Measurements from ENCODE around the gene LRP2BP. TPM values are rescaled to one million over a fixed set of nuclear protein-coding genes. Genes with fewer than 3 reads are reported as not detected.
A peak's percentile ranks its signal among the peaks of the same experiment; 100 is the strongest.
"Not testable (repeated sequence)": the region's sequence is repeated elsewhere in the genome, so short reads cannot be mapped to it uniquely, and the experiment has no call there.

The LRP2BP gene
- total RNA-seq, 1 donor from 2014 or later: 1.9 TPM

GRCh38 chr4:185395956-185396723 is 416 bp upstream of the LRP2BP start:
- DNase-seq: peak; percentile 94

- DNase-seq: no peak
These were observed 1.0 kb downstream of the LRP2BP start for GRCh38 chr4:185394568-185395237.

GRCh38 chr4:185392156-185392555 is 3.6 kb downstream of the LRP2BP start:
- DNase-seq: no peak

- DNase-seq: no peak
These were observed 4.8 kb downstream of the LRP2BP start for GRCh38 chr4:185390941-185391340.

GRCh38 chr4:185387957-185388356 is 7.8 kb downstream of the LRP2BP start:
- no peak for DNase-seq

- DNase-seq: peak; percentile 23
These were observed 10.8 kb downstream of the LRP2BP start for GRCh38 chr4:185384930-185385331.

GRCh38 chr4:185384061-185384460 is 11.7 kb downstream of the LRP2BP start:
- no peak for DNase-seq

GRCh38 chr4:185383451-185383850 is 12.3 kb downstream of the LRP2BP start:
- DNase-seq: no peak

GRCh38 chr4:185382754-185383153 is 13.0 kb downstream of the LRP2BP start:
- DNase-seq: no peak

GRCh38 chr4:185381288-185382196 is 14.2 kb downstream of the LRP2BP start:
- no peak for DNase-seq

GRCh38 chr4:185380320-185380719 is 15.4 kb downstream of the LRP2BP start:
- DNase-seq: no peak

GRCh38 chr4:185379326-185380295 is 16.1 kb downstream of the LRP2BP start:
- DNase-seq: no peak

GRCh38 chr4:185378264-185378663 is 17.5 kb downstream of the LRP2BP start:
- DNase-seq: no peak

GRCh38 chr4:185374573-185374972 is 21.2 kb downstream of the LRP2BP start:
- DNase-seq: no peak

- DNase-seq: no peak
These were observed 21.7 kb downstream of the LRP2BP start for GRCh38 chr4:185374027-185374426.

GRCh38 chr4:185371702-185372101 is 24.0 kb downstream of the LRP2BP start:
- DNase-seq: no peak

GRCh38 chr4:185370268-185370949 is 25.3 kb downstream of the LRP2BP start:
- DNase-seq: no peak

GRCh38 chr4:185369731-185370130 is 26.0 kb downstream of the LRP2BP start:
- no peak for DNase-seq

- no peak for DNase-seq
These were observed 30.8 kb downstream of the LRP2BP start for GRCh38 chr4:185364886-185365285.

- no peak for DNase-seq
These were observed 32.5 kb downstream of the LRP2BP start for GRCh38 chr4:185363251-185363650.

GRCh38 chr4:185362570-185362969 is 33.2 kb downstream of the LRP2BP start:
- DNase-seq: not testable (repeated sequence)

All from skin of body (tissue), 2 donors.